Ovary (tissue), 9 donors: ENCODE results near the gene MRPL22. TPM values are rescaled to one million over a fixed set of nuclear protein-coding genes. Genes with fewer than 3 reads are reported as not detected.

Experiments
- DNase-seq, 5 donors: peaks; one replicate each; pipeline ENCODE4 v3.0.0-alpha.2; 2019 to 2020
- H3K27ac ChIP-seq, 2 donors: fragments of 200-600 bp; one replicate each; pipeline versions ENCODE4 v1.5.1 to v1.8.0; 2019 to 2022
- H3K27me3 ChIP-seq: fragments of 200-600 bp; one replicate; pipeline ENCODE4 v1.8.0; 2022
- H3K36me3 ChIP-seq: fragments of 200-600 bp; sonication (generic); one replicate; pipeline ENCODE4 v1.5.1; 2019
- H3K4me1 ChIP-seq: one replicate; pipeline ENCODE4 v1.8.1; 2013; ENCODE audit warnings: mild to moderate bottlenecking, moderate library complexity; ENCODE audit not compliant: insufficient read depth
- H3K4me3 ChIP-seq: fragments of 200-600 bp; sonication (generic); one replicate; pipeline ENCODE4 v1.5.1; 2017
- H3K9me3 ChIP-seq, 2 donors: fragments of 200-600 bp in 1 of 2; sonication (generic) in 1 of 2; one replicate each; pipeline versions ENCODE4 v1.5.1 to v1.8.1; 2013 to 2019; ENCODE audit warnings: mild to moderate bottlenecking in 1 of 2, moderate library complexity in 1 of 2
- CTCF ChIP-seq, 3 donors: fragments of 450-650 bp in 2 of 3; fragments of 200-600 bp in 1 of 3; IDR thresholded peaks; one replicate each; pipeline versions ENCODE4 v1.5.1 to v1.8.0; 2016 to 2022; ENCODE audit warnings: antibody characterized with exemption in 3 of 3, mild to moderate bottlenecking in 1 of 3
- EP300 ChIP-seq: sonication (generic); formaldehyde crosslinking; IDR thresholded peaks from one replicate; pipeline ENCODE4 v1.6.1; 2017; ENCODE audit warnings: antibody characterized with exemption
- POLR2A ChIP-seq: fragments of 450-650 bp; IDR thresholded peaks from one replicate; pipeline ENCODE4 v1.6.1; 2017; ENCODE audit warnings: antibody characterized with exemption, mild to moderate bottlenecking, moderate library complexity
- WGBS, 3 donors: extraction: QIAGEN DNeasy Blood & Tissue Kit in 1 of 3; methylation state at CpG; one replicate each; pipeline versions ENCODE4 v1.1.5 to v1.1.7; 2013 to 2017; 5-methylcytosine and 5-hydroxymethylcytosine counted together
- intact Hi-C, 4 donors: fragments of 100-400 bp; cut with DNase I; formaldehyde crosslinking; loops; one replicate each; pipeline versions ENCODE4 v1.11.0 to v1.15.1; 2022 to 2023
- polyA plus RNA-seq, 2 donors: library from polyadenylated mRNA; stranded (reverse); fragments of 200-250 nt in 1 of 2; fragments of 350-450 nt in 1 of 2; fragmentation: Illumina TruSeq in 1 of 2; extraction: RNeasy Lipid Tissue Mini Kit (QIAGEN cat#74804) in 1 of 2; gene quantifications; one replicate each; pipeline ENCODE4 v1.2.3, GENCODE V29; 2013 to 2014
- total RNA-seq, 7 donors: library from RNA; depleted of rRNA in 2 of 7; stranded (reverse); fragments of >200 nt in 2 of 7; fragmentation: NEBNext Ultra II Directional in 3 of 7; extraction: Animal tissue kit (Norgen Biotek cat#: 25700) in 3 of 7; gene quantifications; one replicate each; pipeline versions ENCODE4 v1.1.0 to v1.2.4, GENCODE V29; 2016 to 2023
- donor health status: DM: no; HTN: no; CAD: no; lungs with moderate emphysema.
- donor health status: DM: no; HTN: no; CAD: no.
- donor health status: Bipolar disorder and iron deficiency.
- donor health status: DM: yes; HTN: yes; CAD: no.
- donor health status: DM: no; HTN: no; CAD: no.
- donor health status: DM: yes; HTN: yes; CAD: no.

MRPL22 gene
- total and polyA plus RNA-seq, 9 donors = 21.4 to 54.6 (median 38.1) TPM

- Histone ChIP-seq H3K9me3 (no peaks in the 10 kb centered on the region), H3K27ac (no peak overlapping the region), H3K4me1 (no peaks in the 10 kb centered on the region), H3K27me3 (no peaks in the 10 kb centered on the region), H3K4me3 (no peak overlapping the region), H3K36me3 (no peaks in the 10 kb centered on the region)
- no peak for DNase-seq
- TF ChIP-seq EP300 = no peak
- TF ChIP-seq POLR2A = no peak
- TF ChIP-seq CTCF (IDR thresholded peaks at IDR 0.05) = no peak
- 96 to 99% (median 98%) methylated on average over 4 of the region's 4 CpGs for WGBS, 3 donors
- intact Hi-C loops = loop anchor here in 1 of 4 donors (10.0 kb wide), 1 partner anchor 294 kb away; no protein-coding TSS in a partner anchor
These were observed 7.4 kb downstream of the MRPL22 start for GRCh38 chr5:154948313-154948712.

GRCh38 chr5:154949781-154950180, 8.9 kb downstream of the MRPL22 start:
- Histone ChIP-seq H3K27me3 (no peaks in the 10 kb centered on the region), H3K36me3 (no peaks in the 10 kb centered on the region), H3K27ac (no peak overlapping the region), H3K4me1 (no peaks in the 10 kb centered on the region), H3K9me3 (no peaks in the 10 kb centered on the region), H3K4me3 (no peak overlapping the region)
- WGBS, 3 donors = 84 to 90% (median 86%) methylated on average over 2 of the region's 2 CpGs
- no peak for DNase-seq
- intact Hi-C loops = loop anchor here in 1 of 4 donors (10.0 kb wide), 1 partner anchor 295 kb away; no protein-coding TSS in a partner anchor
- TF ChIP-seq EP300 (no peak), POLR2A (no peak), CTCF (IDR thresholded peaks at IDR 0.05) (no peak)

- no peak overlapping the region for H3K4me3 ChIP-seq
- DNase-seq = no peak
- H3K4me1 ChIP-seq = no peaks in the 10 kb centered on the region
- H3K27me3 ChIP-seq = no peaks in the 10 kb centered on the region
- H3K9me3 ChIP-seq = no peaks in the 10 kb centered on the region
- no peaks in the 10 kb centered on the region for H3K36me3 ChIP-seq
- no peak for TF ChIP-seq POLR2A
- no peak for TF ChIP-seq CTCF (IDR thresholded peaks at IDR 0.05)
- TF ChIP-seq EP300 = no peak
- intact Hi-C loops = no loop called here
- H3K27ac ChIP-seq = no peak overlapping the region
These were observed 15.8 kb downstream of the MRPL22 start for GRCh38 chr5:154956712-154957111.

- Histone ChIP-seq H3K9me3 (no peaks in the 10 kb centered on the region), H3K4me3 (no peak overlapping the region), H3K27me3 (no peaks in the 10 kb centered on the region), H3K4me1 (no peaks in the 10 kb centered on the region), H3K36me3 (no peaks in the 10 kb centered on the region), H3K27ac (no peak overlapping the region)
- 92 to 98% (median 98%) methylated on average over 1 of the region's 1 CpG for WGBS, 3 donors
- no peak for DNase-seq
- intact Hi-C loops = no loop called here
- TF ChIP-seq EP300 (no peak), CTCF (IDR thresholded peaks at IDR 0.05) (no peak), POLR2A (no peak)
These were observed 21.6 kb downstream of the MRPL22 start for GRCh38 chr5:154962494-154962893.
